Measurements from ENCODE around the gene HAPSTR1.
"Not testable (repeated sequence)": the region's sequence is repeated elsewhere in the genome, so short reads cannot be mapped to it uniquely, and the experiment has no call there.

Gene HAPSTR1

DNA sequence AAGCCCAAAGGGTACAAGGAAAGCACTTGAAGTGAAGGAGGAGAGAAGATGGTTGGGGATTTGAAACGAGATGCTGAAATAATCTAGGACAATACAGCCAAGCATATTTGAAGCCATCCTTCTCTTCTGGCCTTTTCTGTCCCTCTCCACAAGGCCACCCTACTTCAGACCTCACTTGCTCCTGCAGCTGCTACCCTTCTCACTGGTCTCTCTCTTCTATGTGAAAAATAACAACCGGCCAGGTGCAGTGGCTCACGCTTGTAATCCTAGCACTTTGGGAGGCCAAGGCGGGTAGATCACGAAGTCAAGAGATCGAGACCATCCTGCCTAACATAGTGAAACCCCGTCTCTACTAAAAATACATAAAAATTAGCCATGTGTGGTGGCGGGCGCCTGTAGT, 33.2 kb upstream of the HAPSTR1 start:
- Mint-ChIP-seq H3K36me3 (no peaks in the 10 kb centered on the region), H3K4me1 (peaks cover 26% of the 10 kb centered on the region), H3K9me3 (no peaks in the 10 kb centered on the region), H3K27me3 (peaks cover 14% of the 10 kb centered on the region), H3K4me3 (no peak overlapping the region), H3K27ac (no peak overlapping the region)
- no peak for ATAC-seq

DNA sequence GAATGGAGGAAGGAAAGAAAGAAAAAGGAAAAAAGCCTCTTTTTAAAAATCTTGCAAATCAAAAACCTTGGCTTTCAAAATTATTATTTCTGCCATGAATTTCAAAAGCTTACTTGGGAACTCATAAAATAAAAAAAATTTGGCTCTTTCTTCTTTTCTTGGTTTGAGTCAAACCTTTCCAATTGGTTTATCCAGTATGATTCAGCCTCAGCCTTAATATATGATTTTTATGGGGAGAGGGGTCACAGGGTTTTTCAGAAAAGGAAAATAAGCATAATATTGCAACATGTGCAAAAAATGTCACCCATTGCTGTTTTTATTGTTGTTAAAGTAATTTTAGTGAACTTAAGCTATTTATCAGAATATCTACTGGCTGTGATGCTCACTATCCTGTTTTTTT, 31.2 kb upstream of the HAPSTR1 start:
- Mint-ChIP-seq H3K27ac (no peak overlapping the region), H3K9me3 (no peaks in the 10 kb centered on the region), H3K27me3 (no peaks in the 10 kb centered on the region), H3K4me3 (no peak overlapping the region), H3K36me3 (no peaks in the 10 kb centered on the region), H3K4me1 (peaks cover 21% of the 10 kb centered on the region)
- ATAC-seq: no peak

DNA sequence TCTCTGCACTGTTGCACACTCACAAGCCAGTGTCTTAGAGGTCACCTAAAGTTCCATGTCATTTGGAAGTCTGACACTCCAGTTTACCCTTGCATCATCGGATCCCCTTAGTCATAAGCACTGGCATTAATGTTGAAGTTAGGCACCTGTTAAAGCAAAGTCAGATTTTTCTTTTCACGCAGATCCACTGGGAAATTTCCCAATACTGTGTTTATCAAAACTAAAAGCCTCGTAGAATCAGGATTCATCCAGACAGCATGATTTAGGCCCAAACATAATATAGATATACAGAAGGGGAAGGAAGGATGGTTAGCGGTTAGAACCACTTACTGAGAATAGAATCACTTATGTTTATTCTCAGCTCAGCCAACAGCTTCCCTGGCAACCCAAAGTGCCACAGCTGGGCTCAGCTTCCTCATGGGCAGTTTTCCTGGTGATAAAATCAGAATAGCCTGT, 30.1 kb upstream of the HAPSTR1 start:
- H3K9me3 Mint-ChIP-seq: no peaks in the 10 kb centered on the region
- no peaks in the 10 kb centered on the region for H3K36me3 Mint-ChIP-seq
- H3K27me3 Mint-ChIP-seq: no peaks in the 10 kb centered on the region
- no peak overlapping the region for H3K4me3 Mint-ChIP-seq
- H3K4me1 Mint-ChIP-seq: peaks cover 21% of the 10 kb centered on the region
- H3K27ac Mint-ChIP-seq: peak overlapping the region; percentile 42
- peak; percentile 58 for ATAC-seq

DNA sequence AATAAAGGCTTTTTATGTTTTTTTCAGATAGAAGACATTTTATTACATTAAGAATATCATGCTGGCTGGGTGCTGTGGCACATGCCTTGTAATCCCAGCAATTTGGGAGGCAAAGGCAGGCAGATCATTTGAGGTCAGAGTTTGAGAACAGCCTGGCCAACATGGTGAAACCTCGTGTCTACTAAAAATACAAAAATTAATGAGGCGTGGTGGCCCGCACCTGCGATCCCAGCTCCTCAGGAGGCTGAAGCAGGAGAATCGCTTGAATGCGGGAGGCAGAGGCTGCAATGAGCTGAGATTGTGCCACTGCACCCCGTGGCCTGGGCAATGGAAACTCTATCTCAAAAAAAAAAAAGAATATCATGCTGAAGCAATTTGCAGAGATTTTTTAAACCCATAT, 29.1 kb upstream of the HAPSTR1 start:
- H3K36me3 Mint-ChIP-seq: no peaks in the 10 kb centered on the region
- H3K27ac Mint-ChIP-seq: no peak overlapping the region
- H3K4me1 Mint-ChIP-seq: peaks cover 21% of the 10 kb centered on the region
- no peaks in the 10 kb centered on the region for H3K27me3 Mint-ChIP-seq
- no peak overlapping the region for H3K4me3 Mint-ChIP-seq
- H3K9me3 Mint-ChIP-seq: no peaks in the 10 kb centered on the region
- no peak for ATAC-seq

DNA sequence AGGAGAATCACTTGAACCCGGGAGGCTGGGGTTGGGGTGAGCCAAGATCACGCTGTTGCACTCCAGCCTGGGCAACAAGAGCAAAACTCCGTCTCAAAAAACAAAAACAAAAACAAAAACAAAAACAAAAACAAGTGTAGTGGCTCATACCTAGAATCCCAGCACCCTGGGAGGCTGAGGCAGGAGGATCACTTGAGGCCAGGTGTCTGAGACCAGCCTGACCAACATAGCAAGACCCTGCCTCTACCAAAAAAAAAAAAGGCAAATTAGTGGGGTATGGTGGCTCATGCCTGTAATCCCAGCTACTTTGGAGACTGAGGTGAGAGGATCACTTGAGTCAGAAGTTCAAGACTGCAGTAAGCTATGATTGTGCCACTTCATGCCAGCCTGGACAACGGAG, 26.4 kb upstream of the HAPSTR1 start:
- H3K9me3 Mint-ChIP-seq: no peaks in the 10 kb centered on the region
- no peak overlapping the region for H3K27ac Mint-ChIP-seq
- H3K4me1 Mint-ChIP-seq: peaks cover 21% of the 10 kb centered on the region
- no peak overlapping the region for H3K4me3 Mint-ChIP-seq
- no peak for ATAC-seq
- H3K27me3 Mint-ChIP-seq: no peaks in the 10 kb centered on the region
- H3K36me3 Mint-ChIP-seq: no peaks in the 10 kb centered on the region

DNA sequence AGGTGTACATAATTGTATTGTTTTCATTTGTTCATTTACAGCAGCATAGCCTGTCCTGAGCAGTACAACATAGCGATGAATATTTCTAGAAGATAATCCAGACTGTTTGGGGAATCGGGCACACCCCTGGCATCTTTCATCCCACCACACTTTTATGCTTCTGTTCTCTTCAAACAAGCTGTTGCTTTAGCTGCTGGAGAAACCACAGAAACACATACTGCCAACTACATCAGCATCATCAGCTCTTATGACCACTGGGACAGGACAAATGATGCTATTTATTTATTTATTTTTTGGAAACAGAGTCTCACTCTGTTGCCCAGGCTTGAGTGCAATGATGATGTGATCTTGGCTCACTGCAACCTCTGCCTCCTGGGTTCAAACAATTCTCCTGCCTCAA, 22.6 kb upstream of the HAPSTR1 start:
- Mint-ChIP-seq H3K4me1 (peaks cover 6% of the 10 kb centered on the region), H3K27ac (no peak overlapping the region), H3K9me3 (no peaks in the 10 kb centered on the region), H3K36me3 (no peaks in the 10 kb centered on the region), H3K4me3 (no peak overlapping the region), H3K27me3 (no peaks in the 10 kb centered on the region)
- ATAC-seq: no peak

DNA sequence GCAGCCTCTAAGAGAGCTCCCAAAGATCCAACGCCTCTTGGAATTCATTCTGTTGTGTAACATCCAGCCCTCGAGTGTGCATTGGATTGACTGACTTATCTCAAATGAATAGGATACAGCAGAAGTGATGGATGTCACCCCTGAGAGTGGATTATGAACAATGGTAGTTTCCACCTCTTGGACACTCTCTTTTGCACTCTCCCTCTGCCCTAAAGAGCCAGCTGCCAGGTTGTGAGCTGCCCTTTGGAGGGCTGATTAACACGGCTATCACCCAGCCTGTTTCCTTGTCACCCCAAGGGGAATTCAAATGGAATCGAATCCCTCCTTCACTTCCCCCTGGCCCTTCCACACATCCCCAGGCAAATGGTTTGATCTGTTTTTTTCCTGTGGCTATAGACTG, 21.2 kb upstream of the HAPSTR1 start:
- Mint-ChIP-seq H3K27ac (no peak overlapping the region), H3K4me1 (peaks cover 6% of the 10 kb centered on the region), H3K4me3 (no peak overlapping the region)

DNA sequence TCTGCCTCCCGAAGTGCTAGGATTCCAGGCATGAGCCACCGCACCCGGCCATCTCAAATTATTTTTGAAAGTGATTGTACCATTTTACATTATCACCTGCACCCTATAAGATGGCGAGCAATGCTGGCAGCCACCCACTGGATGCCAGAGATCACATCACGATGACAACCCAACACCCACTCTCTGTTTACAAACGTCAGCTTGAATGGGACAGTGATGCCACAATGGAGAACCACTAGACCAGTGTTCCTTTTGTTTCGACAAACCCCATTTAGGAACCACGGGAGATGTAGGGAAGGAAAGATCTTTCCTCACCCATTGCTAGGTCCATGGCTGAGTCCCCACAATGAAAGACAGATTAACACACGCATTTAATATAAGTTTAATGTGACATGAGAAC, 20.1 kb upstream of the HAPSTR1 start:
- Mint-ChIP-seq H3K4me1 (peaks cover 10% of the 10 kb centered on the region), H3K9me3 (no peaks in the 10 kb centered on the region), H3K27ac (no peak overlapping the region), H3K27me3 (no peaks in the 10 kb centered on the region), H3K4me3 (no peak overlapping the region), H3K36me3 (no peaks in the 10 kb centered on the region)
- ATAC-seq: no peak

More for the DNA sequence above, 21.2 kb upstream of the HAPSTR1 start:
- Mint-ChIP-seq H3K27me3 (no peaks in the 10 kb centered on the region), H3K9me3 (no peaks in the 10 kb centered on the region), H3K36me3 (no peaks in the 10 kb centered on the region)
- ATAC-seq: no peak

DNA sequence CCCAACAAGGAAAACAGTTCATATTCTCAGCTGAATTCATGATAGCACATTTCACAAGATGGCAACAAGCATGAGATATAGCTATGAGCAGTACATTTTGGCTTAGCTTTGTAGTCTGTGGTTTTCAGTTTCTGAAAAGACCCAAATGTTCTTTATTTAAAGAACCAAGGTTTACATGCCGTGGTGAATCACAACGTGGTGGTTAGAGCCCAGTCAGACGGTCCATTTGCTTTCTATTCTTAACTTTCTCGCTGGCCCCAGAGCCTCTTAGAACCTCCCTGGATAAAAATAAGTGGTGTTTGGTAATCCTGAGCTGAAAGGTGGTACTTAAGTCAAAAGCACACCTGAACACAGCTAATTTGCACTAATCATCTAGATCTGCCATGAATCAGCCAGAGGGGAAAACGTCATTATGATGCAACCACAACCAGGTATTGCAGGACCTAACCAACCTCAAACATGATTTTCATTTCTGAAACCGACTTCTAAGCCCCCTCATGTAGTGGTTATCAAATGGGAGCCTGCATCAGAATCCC, 18.6 kb upstream of the HAPSTR1 start:
- ATAC-seq: peak; percentile 47
- Mint-ChIP-seq H3K4me1 (peaks cover 23% of the 10 kb centered on the region), H3K27me3 (no peaks in the 10 kb centered on the region), H3K36me3 (no peaks in the 10 kb centered on the region), H3K4me3 (no peak overlapping the region), H3K9me3 (no peaks in the 10 kb centered on the region), H3K27ac (no peak overlapping the region)

DNA sequence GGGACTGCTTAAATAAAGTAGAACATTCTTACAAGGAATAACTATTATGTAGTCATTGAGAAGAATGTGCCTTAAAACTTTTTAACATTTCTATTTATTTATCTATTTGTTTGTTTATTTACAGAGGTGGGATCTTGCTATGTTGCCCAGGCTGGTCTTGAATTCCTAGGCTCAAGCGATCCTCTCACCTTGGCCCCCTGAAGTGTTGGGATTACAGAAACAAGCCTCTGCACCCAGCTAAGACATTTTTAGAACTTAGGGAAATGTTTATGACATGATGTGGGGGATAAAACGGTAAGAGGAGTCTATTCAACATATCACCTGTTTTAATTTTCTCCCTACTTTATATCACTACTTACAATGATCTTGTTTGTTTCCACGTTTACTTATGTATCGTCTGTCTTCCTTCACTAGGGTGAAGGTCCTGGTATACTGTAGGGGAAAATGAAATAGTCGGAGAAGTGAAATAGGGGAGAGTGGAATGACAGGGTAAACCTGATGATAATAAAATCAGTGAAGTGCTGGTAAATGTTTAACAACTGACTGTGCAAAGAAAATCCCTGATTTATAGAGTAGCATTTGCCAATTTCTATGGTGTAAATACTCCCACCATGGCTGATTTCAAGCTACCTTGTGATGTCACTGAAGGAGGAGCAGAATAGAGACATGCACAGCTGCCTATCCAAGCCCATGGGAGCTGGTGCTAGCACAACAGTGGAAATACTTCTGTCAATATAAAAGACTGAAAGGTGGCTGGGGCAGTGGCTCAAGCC, 16.0 kb upstream of the HAPSTR1 start:
- peak overlapping the region; percentile 82 for H3K27ac Mint-ChIP-seq
- ATAC-seq: no peak
- peaks cover 32% of the 10 kb centered on the region for H3K4me1 Mint-ChIP-seq
- no peaks in the 10 kb centered on the region for H3K27me3 Mint-ChIP-seq
- no peaks in the 10 kb centered on the region for H3K36me3 Mint-ChIP-seq
- no peak overlapping the region for H3K4me3 Mint-ChIP-seq
- peaks cover 4% of the 10 kb centered on the region for H3K9me3 Mint-ChIP-seq

DNA sequence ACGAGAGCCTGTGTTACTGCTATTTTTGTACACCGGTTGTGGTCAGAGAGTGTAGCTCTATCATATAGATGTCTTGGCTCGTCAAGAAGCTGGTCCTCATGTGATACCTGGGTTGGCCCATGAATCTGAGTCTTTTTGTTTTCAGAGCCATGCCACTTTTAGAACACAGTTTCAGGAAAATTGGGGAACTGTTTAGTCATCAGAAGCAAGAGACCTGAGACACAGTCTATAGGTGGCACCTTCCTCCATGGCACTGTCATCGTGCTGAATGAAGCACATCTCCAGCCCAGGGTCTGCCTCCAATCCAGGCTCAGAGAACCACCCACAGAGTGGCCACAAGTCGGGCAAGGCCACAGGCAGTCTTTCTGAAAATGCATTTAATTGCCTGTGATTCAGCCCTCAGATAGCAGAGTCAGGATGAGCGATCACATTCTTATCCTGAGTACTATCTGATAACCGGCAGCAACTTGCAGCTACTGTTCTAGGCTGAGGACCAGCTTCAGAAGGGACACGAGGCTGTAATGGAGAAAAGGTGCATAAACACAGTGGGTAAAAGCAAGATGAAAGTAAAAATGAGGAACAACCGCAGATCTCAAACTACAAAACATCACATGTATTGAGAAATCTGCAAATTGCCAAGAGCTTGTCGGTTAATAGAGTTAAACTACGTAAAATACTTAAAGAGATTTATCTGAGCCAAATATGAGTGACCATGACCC, 14.2 kb upstream of the HAPSTR1 start:
- H3K36me3 Mint-ChIP-seq: no peaks in the 10 kb centered on the region
- H3K4me1 Mint-ChIP-seq: peaks cover 32% of the 10 kb centered on the region
- no peaks in the 10 kb centered on the region for H3K27me3 Mint-ChIP-seq
- H3K9me3 Mint-ChIP-seq: peaks cover 4% of the 10 kb centered on the region
- peak overlapping the region; percentile 4 for H3K4me3 Mint-ChIP-seq
- ATAC-seq: peak; percentile 65
- peak overlapping the region; percentile 82 for H3K27ac Mint-ChIP-seq

DNA sequence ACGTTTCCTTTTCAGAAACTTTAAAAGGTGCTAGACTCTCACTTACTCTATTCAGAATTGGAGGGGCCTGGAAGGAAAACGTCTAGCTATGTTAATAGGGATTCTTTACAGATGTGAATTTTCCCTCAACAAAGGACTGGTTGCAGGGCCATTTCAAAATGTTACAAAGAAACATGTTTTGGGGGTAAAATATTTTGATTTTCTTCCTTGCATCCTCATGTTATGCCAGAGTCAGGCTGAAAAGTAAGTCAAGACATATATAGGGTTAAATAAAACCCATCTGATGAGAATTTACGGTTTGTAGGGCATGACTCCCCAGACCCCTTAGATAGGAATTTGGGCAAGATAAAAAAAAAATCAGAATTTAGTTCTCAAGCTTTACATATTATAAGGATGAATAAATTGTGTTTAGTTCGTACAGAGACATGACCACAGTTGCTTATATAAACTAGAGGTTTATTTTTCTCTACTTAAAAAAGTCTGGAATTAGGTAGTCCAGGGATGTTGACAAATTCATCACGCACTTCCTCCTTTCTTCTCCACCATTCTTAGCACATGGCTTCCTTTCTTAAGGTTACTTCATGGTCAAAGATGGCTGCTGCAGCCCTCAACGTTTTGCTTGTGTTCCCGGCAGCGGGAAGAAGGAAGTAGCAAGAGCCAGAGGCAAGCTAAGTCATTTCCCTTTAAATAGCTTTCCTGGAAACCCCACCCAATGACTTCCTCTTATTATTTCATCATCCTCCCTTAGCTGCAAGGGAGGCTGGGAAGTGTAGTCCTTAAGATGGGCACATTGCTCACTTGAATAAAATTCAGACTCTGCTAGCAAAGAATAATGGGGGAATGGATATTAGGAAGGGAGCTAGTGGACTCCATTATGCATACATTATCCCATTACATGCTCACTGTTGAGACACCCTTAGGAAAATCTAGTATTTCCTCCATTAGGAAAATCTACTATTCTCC, 12.7 kb upstream of the HAPSTR1 start:
- peak overlapping the region; percentile 40 for H3K27ac Mint-ChIP-seq
- H3K4me3 Mint-ChIP-seq, H3K36me3 Mint-ChIP-seq, H3K9me3 Mint-ChIP-seq, H3K27me3 Mint-ChIP-seq: not testable (repeated sequence)
- H3K4me1 Mint-ChIP-seq: peaks cover 26% of the 10 kb centered on the region
- ATAC-seq: peak; percentile 87

DNA sequence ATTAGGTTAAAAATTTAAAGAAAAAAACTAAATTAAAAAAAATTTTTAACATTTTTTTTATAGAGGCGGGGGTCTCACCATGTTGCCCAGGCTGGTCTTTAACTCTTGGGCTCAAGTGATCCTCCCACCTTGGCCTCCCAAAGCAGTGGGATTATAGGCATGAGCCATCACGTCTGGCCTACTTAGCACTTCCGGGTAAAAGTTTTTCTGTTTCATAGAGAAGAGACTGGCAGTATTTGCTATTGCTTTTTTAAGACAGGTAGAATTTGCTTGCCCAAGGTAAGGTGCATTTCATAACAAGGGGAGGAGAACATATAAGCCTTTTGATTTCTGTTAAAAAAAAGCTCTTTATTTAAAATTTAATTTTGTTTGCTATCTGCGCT, 12.0 kb upstream of the HAPSTR1 start:
- Mint-ChIP-seq H3K36me3 (no peaks in the 10 kb centered on the region), H3K4me3 (no peak overlapping the region), H3K27ac (no peak overlapping the region), H3K27me3 (no peaks in the 10 kb centered on the region), H3K4me1 (peaks cover 26% of the 10 kb centered on the region), H3K9me3 (peaks cover 4% of the 10 kb centered on the region)
- ATAC-seq: no peak

DNA sequence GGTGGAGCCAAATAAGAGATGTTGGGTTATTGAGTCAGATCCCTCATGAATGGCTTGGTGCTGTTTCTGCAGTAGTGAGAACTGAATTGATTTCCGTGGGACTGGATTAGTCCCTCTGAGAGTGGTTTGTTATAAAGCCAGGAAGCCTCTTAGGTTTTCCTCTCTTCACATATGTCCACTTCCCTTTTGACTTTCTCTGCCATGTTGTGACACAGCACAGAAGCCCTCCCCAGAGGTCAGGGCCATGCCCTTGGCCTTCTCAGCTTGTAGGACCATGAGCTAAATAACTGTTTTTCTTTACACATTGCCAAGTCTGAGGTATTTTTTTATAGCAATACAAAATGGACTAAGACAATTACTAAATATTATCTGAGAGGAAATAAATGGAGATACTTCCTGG, 10.3 kb upstream of the HAPSTR1 start:
- Mint-ChIP-seq H3K36me3 (no peaks in the 10 kb centered on the region), H3K4me3 (no peak overlapping the region), H3K9me3 (peaks cover 4% of the 10 kb centered on the region), H3K27ac (peak overlapping the region; percentile 30), H3K27me3 (no peaks in the 10 kb centered on the region), H3K4me1 (peaks cover 24% of the 10 kb centered on the region)
- no peak for ATAC-seq

DNA sequence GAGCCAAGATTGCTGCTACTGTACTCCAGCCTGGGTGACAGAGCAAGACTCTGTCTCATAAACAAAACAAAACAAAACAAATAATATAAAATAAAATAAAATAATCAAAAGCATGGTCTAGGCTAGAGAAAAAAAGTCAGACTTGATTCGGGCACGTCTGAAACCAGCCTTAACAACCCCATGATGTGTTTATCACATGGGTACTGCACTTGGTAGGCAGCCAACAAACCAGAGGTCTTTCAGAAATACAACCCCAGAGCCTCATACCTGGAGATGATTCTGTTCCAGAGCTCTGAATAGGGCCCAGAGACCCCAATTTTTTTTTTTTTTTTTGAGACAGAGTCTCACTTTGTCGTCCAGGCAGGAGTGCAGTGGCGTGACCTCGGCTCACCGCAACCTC, 9.6 kb upstream of the HAPSTR1 start:
- no peaks in the 10 kb centered on the region for H3K36me3 Mint-ChIP-seq
- peaks cover 4% of the 10 kb centered on the region for H3K9me3 Mint-ChIP-seq
- peaks cover 19% of the 10 kb centered on the region for H3K4me1 Mint-ChIP-seq
- H3K27me3 Mint-ChIP-seq: no peaks in the 10 kb centered on the region
- H3K27ac Mint-ChIP-seq: no peak overlapping the region
- ATAC-seq: no peak
- no peak overlapping the region for H3K4me3 Mint-ChIP-seq

All from stimulated activated memory B cell treated with anti-CD40 and anti-IgM and Interleukin-4, amounts not matched to agents 10 μg/mL and 1 μg/mL and 100 μg/mL, for 72 hours (primary cell).